ENCODE results near the gene PIAS3. TPM values are rescaled to one million over a fixed set of nuclear protein-coding genes. Genes with fewer than 3 reads are reported as not detected.

Gene PIAS3
- total RNA-seq (10 to 100 TPM; 31.1 to 33.8 TPM), polyA plus RNA-seq (10 to 100 TPM; 10.7 to 14.7 (median 12.4) TPM), total RNA-seq (9.4 to 28.3 (median 13.5) reads per million in 6 experiments)

DNA sequence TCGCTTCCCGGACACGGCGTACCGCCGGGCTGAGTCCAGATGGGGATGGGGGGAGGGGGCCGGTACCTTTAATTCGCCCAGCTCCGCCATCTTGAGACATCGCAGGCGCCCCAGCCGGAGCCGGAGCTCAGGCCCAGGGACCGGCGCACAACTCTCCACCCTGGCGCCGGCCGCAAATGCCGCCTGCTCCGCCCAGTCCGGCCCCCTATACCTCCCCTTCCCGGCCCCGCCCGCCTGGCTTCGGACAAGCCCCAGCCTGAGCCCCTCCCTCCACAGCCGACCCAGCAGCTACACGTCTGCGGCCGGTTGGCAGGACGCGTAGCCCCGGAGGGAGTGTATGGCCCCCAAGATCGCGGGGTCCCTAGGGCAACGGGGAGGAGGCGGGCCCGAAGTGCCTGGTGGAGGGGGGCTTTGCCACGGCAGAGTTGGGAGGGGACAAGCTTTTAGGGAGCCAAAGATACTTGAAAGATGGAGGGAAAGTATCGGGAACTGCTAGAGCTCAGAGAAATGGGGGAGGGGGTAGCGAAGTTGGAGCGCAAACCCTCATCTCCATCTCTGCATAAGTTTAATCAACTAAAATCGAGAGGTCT, at the start of gene PIAS3:
Gene PIAS3 (minus strand): TSS at position 181 of the 590 bp plus-strand sequence. CDS start 91 bp downstream, at position 90.
- Mint-ChIP-seq H3K4me1 (peaks cover 13 to 21% (median 14%) of the 10 kb centered on the region in 4 donors), H3K4me3 (peak within 1 kb of the TSS; percentile 95 to 99 (median 98)), H3K36me3 (peaks cover 0 to 24% (median 3%) of the 10 kb centered on the region in 3 donors), H3K9me3 (no peaks in the 10 kb centered on the region), H3K27me3 (peaks cover 0 to 4% (median 0%) of the 10 kb centered on the region in 5 donors), H3K27ac (peak within 1 kb of the TSS; percentile 85 to 96 (median 95))
- ATAC-seq (peak; percentile 79 to 88), DNase-seq (peak; percentile 66 to 87 (median 76))
- POLR2A ChIA-PET: interaction anchor here (0.5 to 6.2 kb wide), 32 partner anchors 9 to 192 kb away, joined by 3 to 96 read pairs (median 5); partner anchors contain the start of genes ANKRD34A, ANKRD35, LIX1L and NUDT17

GRCh38 chr1:145908653-145909052, 49.8 kb upstream of the PIAS3 start:
- Mint-ChIP-seq H3K4me1 (peaks cover 6 to 12% (median 9%) of the 10 kb centered on the region in 4 donors), H3K36me3 (peaks cover 0 to 38% (median 0%) of the 10 kb centered on the region in 3 donors), H3K27ac (peak overlapping the region in 1 of 10 donors; percentile 60), H3K9me3 (no peaks in the 10 kb centered on the region), H3K4me3 (no peak overlapping the region), H3K27me3 (no peaks in the 10 kb centered on the region)
- POLR2A ChIA-PET: interaction anchor here (1.1 kb wide), 1 partner anchor 10 kb away, joined by 4 read pairs; no protein-coding TSS in a partner anchor
- DNase-seq (no peak), ATAC-seq (no peak)

DNA sequence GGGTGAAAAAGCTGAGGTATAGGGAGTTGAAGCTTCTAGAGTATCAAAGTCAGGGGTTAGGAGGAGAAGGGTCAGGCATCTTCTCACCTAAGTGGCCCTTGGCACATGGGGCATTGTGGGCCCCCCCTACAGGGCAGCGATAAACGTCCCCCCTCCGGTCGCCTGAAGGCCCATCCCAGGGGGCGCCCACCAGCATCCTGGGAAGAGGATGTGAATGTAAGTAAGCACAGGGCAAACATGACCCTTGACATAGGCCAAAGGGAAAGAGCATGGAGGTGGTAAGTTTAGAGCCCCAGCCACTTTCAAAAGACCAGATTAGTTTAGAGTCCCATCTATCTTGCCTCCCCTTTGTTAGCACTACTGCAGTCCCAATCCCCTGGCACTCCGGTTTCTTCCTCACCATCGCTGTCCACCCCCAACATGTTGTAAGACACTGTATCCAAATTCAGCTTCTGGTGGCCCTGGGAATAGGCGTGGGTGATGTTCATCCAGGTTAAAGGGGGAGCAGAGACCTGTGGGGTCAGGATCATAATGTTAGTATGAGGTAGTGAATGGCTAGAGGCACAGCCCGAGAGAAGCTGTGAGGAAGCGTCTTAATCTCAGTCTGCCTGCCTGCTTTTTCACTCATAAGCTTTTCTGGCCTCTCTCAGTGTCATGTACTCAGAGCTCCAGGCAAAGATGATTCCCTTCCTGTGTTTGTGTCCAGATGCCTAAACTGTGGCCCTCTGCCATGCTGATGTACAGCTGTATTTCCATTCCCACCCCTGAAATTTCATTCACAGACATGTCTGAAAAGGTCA, 48.3 kb upstream of the PIAS3 start:
- ATAC-seq: no peak
- Mint-ChIP-seq H3K27me3 (no peaks in the 10 kb centered on the region), H3K9me3 (no peaks in the 10 kb centered on the region), H3K4me3 (no peak overlapping the region), H3K36me3 (peaks cover 0 to 28% (median 3%) of the 10 kb centered on the region in 3 donors), H3K4me1 (peaks cover 5 to 10% (median 7%) of the 10 kb centered on the region in 4 donors), H3K27ac (peak overlapping the region in 3 of 10 donors; percentile 1 to 53 (median 22))
- no peak for DNase-seq
- POLR2A ChIA-PET: interaction anchor here (0.7 kb wide), 1 partner anchor 14 kb away, joined by 4 read pairs; no protein-coding TSS in a partner anchor

GRCh38 chr1:145901312-145902021, 42.6 kb upstream of the PIAS3 start:
- DNase-seq: no peak
- peak overlapping the region in 1 of 10 donors; percentile 48 for H3K27ac Mint-ChIP-seq
- no peaks in the 10 kb centered on the region for H3K27me3 Mint-ChIP-seq
- no peaks in the 10 kb centered on the region for H3K9me3 Mint-ChIP-seq
- no peak overlapping the region for H3K4me3 Mint-ChIP-seq
- POLR2A ChIA-PET: no interaction called here
- H3K4me1 Mint-ChIP-seq: peaks cover 0 to 2% (median 0%) of the 10 kb centered on the region in 4 donors
- peaks cover 0 to 13% (median 11%) of the 10 kb centered on the region in 3 donors for H3K36me3 Mint-ChIP-seq
- no peak for ATAC-seq

DNA sequence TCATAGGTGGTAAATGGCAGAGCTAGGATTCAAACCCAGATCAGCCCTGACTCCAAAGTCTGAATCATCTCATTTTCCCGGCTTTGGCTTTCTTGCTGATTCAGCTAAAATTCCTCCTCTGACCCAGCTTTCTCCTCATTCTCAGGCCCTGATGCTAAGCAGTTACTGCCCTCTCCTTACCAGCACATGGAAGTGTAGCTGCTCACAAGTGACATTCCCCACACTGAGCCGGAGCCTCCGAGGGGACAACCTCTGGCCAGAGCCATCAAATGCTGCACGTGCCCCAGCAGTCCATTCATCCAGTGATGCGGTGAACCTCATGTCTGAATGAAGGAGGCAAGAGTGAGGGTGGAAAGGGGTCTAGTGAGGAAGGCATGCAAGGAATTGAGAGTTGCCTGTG, 39.9 kb upstream of the PIAS3 start:
- POLR2A ChIA-PET: interaction anchor here (1.2 kb wide), 1 partner anchor 10 kb away, joined by 4 read pairs; no protein-coding TSS in a partner anchor
- Mint-ChIP-seq H3K27me3 (no peaks in the 10 kb centered on the region), H3K36me3 (peaks cover 0 to 13% (median 11%) of the 10 kb centered on the region in 3 donors), H3K4me1 (no peaks in the 10 kb centered on the region), H3K9me3 (no peaks in the 10 kb centered on the region), H3K27ac (no peak overlapping the region), H3K4me3 (no peak overlapping the region)
- ATAC-seq (no peak), DNase-seq (no peak)

DNA sequence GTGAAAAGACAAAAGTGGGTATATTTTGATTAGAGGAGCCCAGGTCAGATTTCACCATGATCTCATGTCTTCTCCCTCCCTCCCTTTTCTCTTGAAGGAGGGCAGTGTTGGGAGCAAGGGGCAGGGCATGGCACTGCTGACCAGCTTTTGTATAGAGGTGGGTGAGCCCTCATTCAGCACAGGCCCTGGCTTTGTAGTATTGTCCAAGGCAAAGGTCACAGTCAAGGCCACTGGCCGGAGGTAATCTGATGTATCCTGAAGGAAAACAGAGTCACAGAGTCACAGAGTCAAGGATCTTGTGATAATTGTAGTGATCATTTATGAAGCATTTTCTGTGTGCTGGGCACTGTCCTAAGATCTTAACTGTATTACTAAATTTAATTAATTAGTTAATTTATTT, 39.1 kb upstream of the PIAS3 start:
- DNase-seq (no peak), ATAC-seq (no peak)
- no peaks in the 10 kb centered on the region for H3K9me3 Mint-ChIP-seq
- H3K4me1 Mint-ChIP-seq: no peaks in the 10 kb centered on the region
- POLR2A ChIA-PET: interaction anchor here (1.2 kb wide), 1 partner anchor 11 kb away, joined by 4 read pairs; no protein-coding TSS in a partner anchor
- peaks cover 0 to 13% (median 11%) of the 10 kb centered on the region in 3 donors for H3K36me3 Mint-ChIP-seq
- no peaks in the 10 kb centered on the region for H3K27me3 Mint-ChIP-seq
- H3K27ac Mint-ChIP-seq: no peak overlapping the region
- no peak overlapping the region for H3K4me3 Mint-ChIP-seq

- Mint-ChIP-seq H3K27me3 (no peaks in the 10 kb centered on the region), H3K27ac (peak overlapping the region in 1 of 10 donors; percentile 12), H3K9me3 (no peaks in the 10 kb centered on the region), H3K4me1 (no peaks in the 10 kb centered on the region), H3K4me3 (no peak overlapping the region), H3K36me3 (peaks cover 0 to 9% (median 3%) of the 10 kb centered on the region in 3 donors)
- no peak for DNase-seq
- POLR2A ChIA-PET: no interaction called here
- ATAC-seq: no peak
Measured at GRCh38 chr1:145895471-145895870, 36.6 kb upstream of the PIAS3 start.

GRCh38 chr1:145893306-145894055, 34.6 kb upstream of the PIAS3 start:
- no peaks in the 10 kb centered on the region for H3K27me3 Mint-ChIP-seq
- ATAC-seq (no peak), DNase-seq (no peak)
- peaks cover 0 to 9% (median 3%) of the 10 kb centered on the region in 3 donors for H3K36me3 Mint-ChIP-seq
- no peaks in the 10 kb centered on the region for H3K4me1 Mint-ChIP-seq
- no peaks in the 10 kb centered on the region for H3K9me3 Mint-ChIP-seq
- POLR2A ChIA-PET: interaction anchor here (0.5 to 0.6 kb wide), 2 partner anchors 14 to 113 kb away, joined by 4 to 5 read pairs; no protein-coding TSS in a partner anchor
- no peak overlapping the region for H3K4me3 Mint-ChIP-seq
- H3K27ac Mint-ChIP-seq: peak overlapping the region in 1 of 10 donors; percentile 11

GRCh38 chr1:145892486-145893087, 33.7 kb upstream of the PIAS3 start:
- ATAC-seq: no peak
- Mint-ChIP-seq H3K36me3 (peaks cover 0 to 5% (median under 1%) of the 10 kb centered on the region in 3 donors), H3K27ac (peak overlapping the region in 2 of 10 donors; percentile 11 to 37), H3K9me3 (no peaks in the 10 kb centered on the region), H3K27me3 (no peaks in the 10 kb centered on the region), H3K4me1 (no peaks in the 10 kb centered on the region), H3K4me3 (no peak overlapping the region)
- POLR2A ChIA-PET: interaction anchor here (0.5 to 2.0 kb wide), 6 partner anchors 15 to 119 kb away, joined by 3 to 7 read pairs (median 4); partner anchors contain the start of genes ANKRD34A and POLR3GL
- DNase-seq: no peak

DNA sequence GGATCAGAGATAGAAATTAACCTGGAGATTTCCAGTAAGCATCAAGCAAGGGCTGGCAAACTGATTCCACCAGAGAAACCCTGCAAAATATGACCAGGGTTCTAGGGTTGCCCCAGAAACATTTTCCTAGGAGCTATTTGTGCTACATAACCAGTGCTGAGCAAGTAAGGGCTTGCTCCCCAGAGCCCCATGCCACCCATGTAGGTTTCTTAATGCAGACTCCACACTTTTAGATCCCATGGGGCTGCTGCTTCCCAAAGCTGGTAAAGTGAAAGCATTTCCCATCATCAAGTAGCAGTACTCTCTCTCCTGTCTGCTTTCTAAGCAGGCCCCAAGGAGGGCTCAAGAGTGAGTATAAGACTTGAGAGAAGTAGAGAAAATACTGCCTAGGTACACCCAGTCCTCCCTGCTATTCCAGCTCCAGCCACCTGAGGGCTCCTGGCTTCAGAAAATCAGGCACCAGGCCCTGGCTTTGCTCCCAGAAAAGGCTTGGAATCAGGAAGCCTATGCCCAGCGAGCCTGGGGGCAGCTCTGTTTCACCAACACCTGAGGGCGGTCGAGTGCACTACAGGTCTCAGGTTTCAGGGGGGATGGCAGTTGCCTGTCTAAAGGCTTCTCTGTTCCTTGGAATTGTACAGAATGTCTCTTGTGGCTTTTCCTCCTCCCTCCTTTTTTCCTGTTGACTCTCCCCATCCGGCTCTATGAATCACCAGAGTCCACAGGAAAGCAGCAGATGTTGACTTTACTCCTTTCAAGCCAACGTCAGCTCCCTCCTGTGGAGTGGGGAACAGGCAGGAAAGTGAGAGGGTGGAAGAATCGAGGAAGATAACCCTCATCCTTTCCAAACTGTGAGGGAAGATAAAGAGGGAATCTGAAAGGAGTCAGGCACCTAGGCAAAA, 33.0 kb upstream of the PIAS3 start:
- no peaks in the 10 kb centered on the region for H3K9me3 Mint-ChIP-seq
- ATAC-seq (peak; percentile 61 to 75), DNase-seq (peak; percentile 9 to 73 (median 36))
- no peaks in the 10 kb centered on the region for H3K36me3 Mint-ChIP-seq
- no peaks in the 10 kb centered on the region for H3K27me3 Mint-ChIP-seq
- POLR2A ChIA-PET: interaction anchor here (0.6 to 2.0 kb wide), 5 partner anchors 33 to 119 kb away, joined by 3 to 9 read pairs (median 5); partner anchors contain the start of genes ANKRD34A, PIAS3 and POLR3GL
- peak overlapping the region in 1 of 10 donors; percentile 37 for H3K27ac Mint-ChIP-seq
- H3K4me1 Mint-ChIP-seq: peaks cover 0 to 1% (median under 1%) of the 10 kb centered on the region in 4 donors
- no peak overlapping the region for H3K4me3 Mint-ChIP-seq
